Tibial artery (tissue), 4 donors: Measurements from ENCODE around the gene CFAP74.

ENCODE experiments used
- DNase-seq, 2 donors: peaks; one replicate each; pipeline ENCODE4 v3.0.0-alpha.2; 2019
- H3K27ac ChIP-seq, 2 donors: fragments of 200-600 bp; sonication (generic) in 1 of 2; 1 replicate in 1 of 2; 2 replicates in 1 of 2; pipeline ENCODE4 v1.5.1; 2018 to 2019; ENCODE audit warnings: mild to moderate bottlenecking in 1 of 2
- H3K27me3 ChIP-seq, 2 donors: fragments of 200-600 bp; sonication (generic) in 1 of 2; one replicate each; pipeline versions ENCODE4 v1.5.1 to v1.6.0; 2016 to 2019
- H3K36me3 ChIP-seq, 3 donors: fragments of 200-600 bp; sonication (generic) in 2 of 3; one replicate each; pipeline ENCODE4 v1.5.1; 2016 to 2019; ENCODE audit warnings: mild to moderate bottlenecking in 2 of 3
- H3K4me1 ChIP-seq, 4 donors: fragments of 200-600 bp; sonication (generic) in 2 of 4; 1 replicate in 3 of 4; 2 replicates in 1 of 4; pipeline ENCODE4 v1.5.1; 2016 to 2019
- H3K4me3 ChIP-seq, 2 donors: fragments of 200-600 bp; sonication (generic) in 1 of 2; 1 replicate in 1 of 2; 2 replicates in 1 of 2; pipeline ENCODE4 v1.5.1; 2018 to 2019; ENCODE audit warnings: mild to moderate bottlenecking in 2 of 2
- H3K9me3 ChIP-seq, 3 donors: fragments of 200-600 bp; sonication (generic) in 1 of 3; one replicate each; pipeline ENCODE4 v1.5.1; 2016 to 2019
- intact Hi-C: fragments of 100-400 bp; cut with DNase I; formaldehyde crosslinking; loops from one replicate; pipeline ENCODE4 v1.15.0; 2023; ENCODE audit warnings: low total_unique reads
- TF ChIP-seq, protein P1 (sequence below), 2 experiments: fragments of 200-600 bp in 1 of 2; fragments of 450-650 bp in 1 of 2; IDR thresholded peaks; one replicate each; pipeline ENCODE4 v1.5.1; 2017 to 2019; ENCODE audit warnings: antibody characterized with exemption in 2 of 2, mild to moderate bottlenecking in 1 of 2, moderate library complexity in 1 of 2

CFAP74 gene

GRCh38 chr1:2020310-2020655, 16.7 kb upstream of the CFAP74 start:
- intact Hi-C loops, result no loop called here
- Histone ChIP-seq H3K4me3 (no peak overlapping the region), H3K27ac (no peak overlapping the region), H3K36me3 (no peaks in the 10 kb centered on the region), H3K9me3 (no peaks in the 10 kb centered on the region), H3K4me1 (peaks cover 0 to 14% (median 9%) of the 10 kb centered on the region in 4 donors), H3K27me3 (peaks cover 0 to 87% of the 10 kb centered on the region in 2 donors)
- no peak for DNase-seq
- TF ChIP-seq, protein P1, sequence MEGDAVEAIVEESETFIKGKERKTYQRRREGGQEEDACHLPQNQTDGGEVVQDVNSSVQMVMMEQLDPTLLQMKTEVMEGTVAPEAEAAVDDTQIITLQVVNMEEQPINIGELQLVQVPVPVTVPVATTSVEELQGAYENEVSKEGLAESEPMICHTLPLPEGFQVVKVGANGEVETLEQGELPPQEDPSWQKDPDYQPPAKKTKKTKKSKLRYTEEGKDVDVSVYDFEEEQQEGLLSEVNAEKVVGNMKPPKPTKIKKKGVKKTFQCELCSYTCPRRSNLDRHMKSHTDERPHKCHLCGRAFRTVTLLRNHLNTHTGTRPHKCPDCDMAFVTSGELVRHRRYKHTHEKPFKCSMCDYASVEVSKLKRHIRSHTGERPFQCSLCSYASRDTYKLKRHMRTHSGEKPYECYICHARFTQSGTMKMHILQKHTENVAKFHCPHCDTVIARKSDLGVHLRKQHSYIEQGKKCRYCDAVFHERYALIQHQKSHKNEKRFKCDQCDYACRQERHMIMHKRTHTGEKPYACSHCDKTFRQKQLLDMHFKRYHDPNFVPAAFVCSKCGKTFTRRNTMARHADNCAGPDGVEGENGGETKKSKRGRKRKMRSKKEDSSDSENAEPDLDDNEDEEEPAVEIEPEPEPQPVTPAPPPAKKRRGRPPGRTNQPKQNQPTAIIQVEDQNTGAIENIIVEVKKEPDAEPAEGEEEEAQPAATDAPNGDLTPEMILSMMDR (IDR thresholded peaks at IDR 0.05), result no peak

GRCh38 chr1:2019571-2020309, 16.2 kb upstream of the CFAP74 start:
- Histone ChIP-seq H3K9me3 (no peaks in the 10 kb centered on the region), H3K27ac (no peak overlapping the region), H3K4me3 (peak overlapping the region in 1 of 2 donors; percentile 22), H3K4me1 (peaks cover 0 to 14% (median 7%) of the 10 kb centered on the region in 4 donors), H3K27me3 (peaks cover 0 to 84% of the 10 kb centered on the region in 2 donors), H3K36me3 (no peaks in the 10 kb centered on the region)
- TF ChIP-seq, protein P1 (IDR thresholded peaks at IDR 0.05), result no peak
- intact Hi-C loops, result no loop called here
- DNase-seq, result no peak

GRCh38 chr1:2019172-2019543, 15.6 kb upstream of the CFAP74 start, which contains the start of gene GABRD:
GABRD (plus strand) TSS chr1:2019345; CDS start chr1:2019424, 79 bp downstream.
- Histone ChIP-seq H3K9me3 (no peaks in the 10 kb centered on the region), H3K36me3 (no peaks in the 10 kb centered on the region), H3K4me3 (peak within 1 kb of the TSS in 1 of 2 donors; percentile 22), H3K4me1 (peaks cover 0 to 14% (median 7%) of the 10 kb centered on the region in 4 donors), H3K27me3 (peaks cover 0 to 81% of the 10 kb centered on the region in 2 donors), H3K27ac (no peak within 1 kb of the TSS)
- DNase-seq, result no peak
- intact Hi-C loops, result no loop called here
- TF ChIP-seq, protein P1 (IDR thresholded peaks at IDR 0.05), result no peak

GRCh38 chr1:2018217-2019171, 14.9 kb upstream of the CFAP74 start:
- Histone ChIP-seq H3K27ac (no peak overlapping the region), H3K9me3 (no peaks in the 10 kb centered on the region), H3K4me3 (no peak overlapping the region), H3K36me3 (no peaks in the 10 kb centered on the region), H3K27me3 (peaks cover 0 to 81% of the 10 kb centered on the region in 2 donors), H3K4me1 (peaks cover 0 to 14% (median 7%) of the 10 kb centered on the region in 4 donors)
- no peak for DNase-seq
- intact Hi-C loops, result no loop called here
- TF ChIP-seq, protein P1 (IDR thresholded peaks at IDR 0.05), result no peak

- DNase-seq, result no peak
- no peaks in the 10 kb centered on the region for H3K9me3 ChIP-seq
- H3K4me3 ChIP-seq, result no peak overlapping the region
- no peaks in the 10 kb centered on the region for H3K36me3 ChIP-seq
- H3K4me1 ChIP-seq, result peaks cover 0 to 14% (median 7%) of the 10 kb centered on the region in 4 donors
- intact Hi-C loops, result no loop called here
- TF ChIP-seq, protein P1 (IDR thresholded peaks at IDR 0.05), result no peak
- no peak overlapping the region for H3K27ac ChIP-seq
- peaks cover 0 to 66% of the 10 kb centered on the region in 2 donors for H3K27me3 ChIP-seq
Measured at GRCh38 chr1:2016123-2016522, 12.5 kb upstream of the CFAP74 start.
